MCF 10A (cell line): ENCODE measurements around the gene ARHGAP24. TPM values are rescaled to one million over a fixed set of nuclear protein-coding genes. Genes with fewer than 3 reads are reported as not detected.

Experiments used
- BruUV-seq: library from RNA; stranded (reverse); fragments of 400-500 nt; replicated peaks from 2 replicates; lab custom pipeline; 2021; lab: Mats Ljungman, UMichigan
- CTCF ChIA-PET: fragments of 300-600 bp; sonication (Branson Sonifier 250); formaldehyde crosslinking; extraction: SDS; loops from one replicate; lab custom pipeline; 2021; ENCODE audit warnings: antibody characterized with exemption, inconsistent platforms; lab: Yijun Ruan, JAX
- POLR2A ChIA-PET: fragments of 300-600, 350-650 bp; sonication (Branson Sonifier 250); formaldehyde crosslinking; extraction: SDS; loops from one replicate; lab custom pipeline; 2020; ENCODE audit warnings: antibody characterized with exemption, inconsistent platforms; lab: Yijun Ruan, JAX
- DNase-seq: peaks from one replicate; pipeline ENCODE4 v3.0.0-alpha.2; 2018; ENCODE audit not compliant: unreplicated experiment
- H3K27ac Mint-ChIP-seq: one replicate; pipeline ENCODE4 v1.8.0; 2022; ENCODE audit warnings: mild to moderate bottlenecking, low read depth, mixed read lengths; ENCODE audit not compliant: unreplicated experiment
- H3K27me3 Mint-ChIP-seq: one replicate; pipeline ENCODE4 v1.8.0; 2022; ENCODE audit warnings: mixed read lengths; ENCODE audit not compliant: insufficient read depth, unreplicated experiment
- H3K36me3 Mint-ChIP-seq: one replicate; pipeline ENCODE4 v1.8.0; 2022; ENCODE audit warnings: mild to moderate bottlenecking, moderate library complexity, mixed read lengths; ENCODE audit not compliant: insufficient read depth, unreplicated experiment
- H3K4me1 Mint-ChIP-seq: one replicate; pipeline ENCODE4 v1.8.0; 2022; ENCODE audit warnings: mixed read lengths; ENCODE audit not compliant: insufficient read depth, unreplicated experiment
- H3K4me3 Mint-ChIP-seq: one replicate; pipeline ENCODE4 v1.8.0; 2022; ENCODE audit warnings: mild to moderate bottlenecking, moderate library complexity, mixed read lengths; ENCODE audit not compliant: unreplicated experiment
- H3K9me3 Mint-ChIP-seq: one replicate; pipeline ENCODE4 v1.8.0; 2022; ENCODE audit warnings: mixed read lengths; ENCODE audit not compliant: unreplicated experiment
- CTCF ChIP-seq: fragments of 200-600 bp; IDR thresholded peaks from one replicate; pipeline ENCODE4 v1.8.0; 2022; ENCODE audit warnings: antibody characterized with exemption, mild to moderate bottlenecking; ENCODE audit not compliant: unreplicated experiment
- intact Hi-C: fragments of 100-400 bp; cut with micrococcal nuclease; formaldehyde crosslinking; loops from 2 replicates; pipeline ENCODE4 v1.14.1; 2022
- total RNA-seq: library from RNA; stranded (reverse); gene quantifications from 2 replicates; pipeline ENCODE4 v1.2.3, GENCODE V29; 2022

The ARHGAP24 gene
- total RNA-seq, 1 experiment from 2014 or later: 2.6 TPM

- H3K4me3 Mint-ChIP-seq: no peak overlapping the region
- CTCF ChIA-PET: no interaction called here
Measured at GRCh38 chr4:85510632-85510984, 35.7 kb downstream of the ARHGAP24 start.

GRCh38 chr4:85512446-85513205 is 37.7 kb downstream of the ARHGAP24 start:
- Mint-ChIP-seq H3K9me3 (no peaks in the 10 kb centered on the region), H3K4me1 (peaks cover 16% of the 10 kb centered on the region), H3K27me3 (no peaks in the 10 kb centered on the region), H3K36me3 (no peaks in the 10 kb centered on the region), H3K4me3 (no peak overlapping the region), H3K27ac (no peak overlapping the region)
- CTCF ChIA-PET: interaction anchor here (0.6 to 1.3 kb wide), 2 partner anchors 284 to 444 kb away, joined by 3 to 5 read pairs; no protein-coding TSS in a partner anchor
- intact Hi-C loops: no loop called here
- BruUV-seq: no TSS peak
- TF ChIP-seq CTCF: no peak
- POLR2A ChIA-PET: no interaction called here
- no peak for DNase-seq

More at GRCh38 chr4:85510632-85510984, 35.7 kb downstream of the ARHGAP24 start:
- no peak for DNase-seq
- intact Hi-C loops: no loop called here
- no TSS peak for BruUV-seq
- no peak overlapping the region for H3K27ac Mint-ChIP-seq
- TF ChIP-seq CTCF: no peak
- H3K36me3 Mint-ChIP-seq: no peaks in the 10 kb centered on the region
- no peaks in the 10 kb centered on the region for H3K27me3 Mint-ChIP-seq
- POLR2A ChIA-PET: interaction anchor here (0.7 kb wide), 1 partner anchor 109 kb away, joined by 4 read pairs; no protein-coding TSS in a partner anchor
- H3K4me1 Mint-ChIP-seq: peaks cover 16% of the 10 kb centered on the region
- H3K9me3 Mint-ChIP-seq: peaks cover under 1% of the 10 kb centered on the region

GRCh38 chr4:85514117-85514516 is 39.2 kb downstream of the ARHGAP24 start:
- TF ChIP-seq CTCF: no peak
- no TSS peak for BruUV-seq
- H3K9me3 Mint-ChIP-seq: no peaks in the 10 kb centered on the region
- no peaks in the 10 kb centered on the region for H3K27me3 Mint-ChIP-seq
- no peak for DNase-seq
- no peak overlapping the region for H3K4me3 Mint-ChIP-seq
- H3K36me3 Mint-ChIP-seq: no peaks in the 10 kb centered on the region
- ChIA-PET CTCF (interaction anchor here (0.6 to 1.0 kb wide), 3 partner anchors 13 to 455 kb away, joined by 3 read pairs; no protein-coding TSS in a partner anchor), POLR2A (interaction anchor here (0.6 kb wide), 1 partner anchor 44 kb away, joined by 3 read pairs; no protein-coding TSS in a partner anchor)
- intact Hi-C loops: no loop called here
- H3K27ac Mint-ChIP-seq: no peak overlapping the region
- H3K4me1 Mint-ChIP-seq: peaks cover 9% of the 10 kb centered on the region

GRCh38 chr4:85514783-85515182 is 39.8 kb downstream of the ARHGAP24 start:
- peaks cover 9% of the 10 kb centered on the region for H3K4me1 Mint-ChIP-seq
- no peaks in the 10 kb centered on the region for H3K9me3 Mint-ChIP-seq
- H3K27me3 Mint-ChIP-seq: no peaks in the 10 kb centered on the region
- intact Hi-C loops: no loop called here
- H3K27ac Mint-ChIP-seq: no peak overlapping the region
- H3K36me3 Mint-ChIP-seq: no peaks in the 10 kb centered on the region
- DNase-seq: no peak
- POLR2A ChIA-PET: interaction anchor here (0.6 kb wide), 2 partner anchors 43 to 77 kb away, joined by 3 read pairs; no protein-coding TSS in a partner anchor
- H3K4me3 Mint-ChIP-seq: no peak overlapping the region
- no TSS peak for BruUV-seq
- CTCF ChIA-PET: interaction anchor here (0.6 to 0.8 kb wide), 3 partner anchors 32 to 189 kb away, joined by 3 read pairs; no protein-coding TSS in a partner anchor
- TF ChIP-seq CTCF: no peak
